WERI-Rb-1 (cell line): ENCODE results near the gene HRH3.
A peak's percentile ranks its signal among the peaks of the same experiment; 100 is the strongest.

Experiments used
- DNase-seq: peaks from one replicate; pipeline ENCODE4 v3.0.0-alpha.2; 2020
- H3K27ac ChIP-seq: fragments of 250-450 bp; sonication (Bioruptor Pico); 2 replicates; pipeline ENCODE4 v1.5.1; 2020; ENCODE audit warnings: mild to moderate bottlenecking, moderate library complexity
- H3K27me3 ChIP-seq: fragments of 250-450 bp; sonication (Bioruptor Pico); 2 replicates; pipeline ENCODE4 v1.5.1; 2021; ENCODE audit warnings: mild to moderate bottlenecking, low read depth, moderate library complexity; ENCODE audit not compliant: insufficient read depth, severe bottlenecking
- H3K36me3 ChIP-seq: fragments of 250-450 bp; sonication (Bioruptor Pico); 2 replicates; pipeline ENCODE4 v1.5.1; 2020; ENCODE audit warnings: mild to moderate bottlenecking, moderate library complexity
- H3K4me3 ChIP-seq: 2 replicates; pipeline ENCODE4 v1.5.1; 2011; ENCODE audit warnings: low read depth, mild to moderate bottlenecking, control low read depth, low read length
- H3K9me3 ChIP-seq: fragments of 250-450 bp; sonication (Bioruptor Pico); 2 replicates; pipeline ENCODE4 v1.5.1; 2021; ENCODE audit warnings: mild to moderate bottlenecking, moderate library complexity; ENCODE audit not compliant: severe bottlenecking
- CTCF ChIP-seq: IDR thresholded peaks from 2 replicates; pipeline ENCODE4 v1.5.1; 2011; ENCODE audit warnings: low read depth, mild to moderate bottlenecking, control low read depth, inconsistent platforms, low read length

The HRH3 gene

GRCh38 chr20:62258499-62259293, 38.6 kb upstream of the HRH3 start:
- H3K4me3 ChIP-seq = no peak overlapping the region
- no peak for TF ChIP-seq CTCF
- H3K36me3 ChIP-seq = peaks cover 46% of the 10 kb centered on the region
- DNase-seq = no peak
- H3K27me3 ChIP-seq = no peaks in the 10 kb centered on the region
- H3K27ac ChIP-seq = no peak overlapping the region
- H3K9me3 ChIP-seq = no peaks in the 10 kb centered on the region

GRCh38 chr20:62255976-62256375, 35.9 kb upstream of the HRH3 start:
- DNase-seq = no peak
- Histone ChIP-seq H3K27me3 (no peaks in the 10 kb centered on the region), H3K4me3 (no peak overlapping the region), H3K27ac (no peak overlapping the region), H3K36me3 (peaks cover 27% of the 10 kb centered on the region), H3K9me3 (no peaks in the 10 kb centered on the region)
- no peak for TF ChIP-seq CTCF

GRCh38 chr20:62254021-62254724, 34.1 kb upstream of the HRH3 start:
- TF ChIP-seq CTCF = no peak
- DNase-seq = no peak
- Histone ChIP-seq H3K9me3 (no peaks in the 10 kb centered on the region), H3K27ac (peak overlapping the region; percentile 28; the same call in 1 of the 2 replicates), H3K27me3 (no peaks in the 10 kb centered on the region), H3K36me3 (peaks cover 17% of the 10 kb centered on the region), H3K4me3 (no peak overlapping the region)

GRCh38 chr20:62253398-62253797, 33.3 kb upstream of the HRH3 start:
- TF ChIP-seq CTCF = no peak
- Histone ChIP-seq H3K4me3 (no peak overlapping the region), H3K27ac (peak overlapping the region; percentile 31; the same call in 1 of the 2 replicates), H3K36me3 (peaks cover 17% of the 10 kb centered on the region), H3K27me3 (no peaks in the 10 kb centered on the region), H3K9me3 (no peaks in the 10 kb centered on the region)
- DNase-seq = no peak

GRCh38 chr20:62252342-62252966, 32.4 kb upstream of the HRH3 start:
- H3K36me3 ChIP-seq = peaks cover 15% of the 10 kb centered on the region

More at GRCh38 chr20:62252342-62252966, 32.4 kb upstream of the HRH3 start:
- TF ChIP-seq CTCF = no peak
- DNase-seq = no peak
- H3K9me3 ChIP-seq = no peaks in the 10 kb centered on the region
- no peak overlapping the region for H3K27ac ChIP-seq
- H3K27me3 ChIP-seq = no peaks in the 10 kb centered on the region
- H3K4me3 ChIP-seq = no peak overlapping the region
